ACC112 (cell line): ENCODE data around the gene DNAH17.
A peak's percentile ranks its signal among the peaks of the same experiment; 100 is the strongest.

ENCODE experiments used
- H2AFZ ChIP-seq: fragments of 200-600 bp; sonication (generic); one replicate; pipeline ENCODE4 v1.6.0; 2017; ENCODE audit warnings: antibody characterized with exemption, low read length; ENCODE audit not compliant: unreplicated experiment
- H3K27ac ChIP-seq: fragments of 200-600 bp; sonication (generic); 2 replicates; pipeline ENCODE4 v1.5.1; 2014; ENCODE audit warnings: low read depth, mild to moderate bottlenecking, antibody characterized with exemption, low read length, moderate library complexity
- H3K27me3 ChIP-seq: fragments of 200-600 bp; sonication (generic); 2 replicates; pipeline ENCODE4 v1.6.1; 2014; ENCODE audit warnings: mild to moderate bottlenecking, antibody characterized with exemption, low read length, moderate library complexity, mixed read lengths; ENCODE audit not compliant: insufficient read depth
- H3K36me3 ChIP-seq: fragments of 200-600 bp; sonication (generic); 2 replicates; pipeline ENCODE4 v1.6.1; 2016; ENCODE audit warnings: mild to moderate bottlenecking, antibody characterized with exemption, low read length, moderate library complexity, mixed read lengths; ENCODE audit not compliant: insufficient read depth
- H3K4me1 ChIP-seq: fragments of 200-600 bp; sonication (generic); one replicate; pipeline ENCODE4 v1.6.1; 2016; ENCODE audit warnings: low read length, mixed read lengths; ENCODE audit not compliant: insufficient read depth, unreplicated experiment, control insufficient read depth
- H3K4me3 ChIP-seq: fragments of 200-600 bp; sonication (generic); 2 replicates; pipeline ENCODE4 v1.5.1; 2014; ENCODE audit warnings: mild to moderate bottlenecking, low read depth, low read length
- H3K79me2 ChIP-seq: fragments of 200-600 bp; sonication (generic); one replicate; pipeline ENCODE4 v1.6.0; 2016; ENCODE audit warnings: low read length; ENCODE audit not compliant: control insufficient read depth, unreplicated experiment, insufficient read depth

DNAH17 gene

GRCh38 chr17:78374631-78375274 is 202.4 kb downstream of the DNAH17 start:
- peak overlapping the region; percentile 41 for H3K4me3 ChIP-seq
- H2AFZ ChIP-seq: peak overlapping the region; percentile 20
- H3K27ac ChIP-seq: peak overlapping the region; percentile 99
- peaks cover 39% of the 10 kb centered on the region for H3K4me1 ChIP-seq
- peaks cover 12% of the 10 kb centered on the region for H3K79me2 ChIP-seq
- no peaks in the 10 kb centered on the region for H3K36me3 ChIP-seq
- H3K27me3 ChIP-seq: no peaks in the 10 kb centered on the region

- H3K79me2 ChIP-seq: peaks cover 6% of the 10 kb centered on the region
- no peaks in the 10 kb centered on the region for H3K36me3 ChIP-seq
- H3K27me3 ChIP-seq: no peaks in the 10 kb centered on the region
- H3K4me1 ChIP-seq: peaks cover 34% of the 10 kb centered on the region
- H3K27ac ChIP-seq: peak overlapping the region; percentile 99
- H3K4me3 ChIP-seq: no peak overlapping the region
- peak overlapping the region; percentile 20 for H2AFZ ChIP-seq
These were observed 203.0 kb downstream of the DNAH17 start for GRCh38 chr17:78374189-78374588.
